ENCODE measurements around the gene GABRG3. TPM values are rescaled to one million over a fixed set of nuclear protein-coding genes. Genes with fewer than 3 reads are reported as not detected.

The GABRG3 gene
- total and polyA plus RNA-seq, 9 of the 15 experiments (the other 6 are each of a cell fraction or from before 2014, with no cell fraction given), result 4.0 to 15.1 (median 11.2) TPM

DNA sequence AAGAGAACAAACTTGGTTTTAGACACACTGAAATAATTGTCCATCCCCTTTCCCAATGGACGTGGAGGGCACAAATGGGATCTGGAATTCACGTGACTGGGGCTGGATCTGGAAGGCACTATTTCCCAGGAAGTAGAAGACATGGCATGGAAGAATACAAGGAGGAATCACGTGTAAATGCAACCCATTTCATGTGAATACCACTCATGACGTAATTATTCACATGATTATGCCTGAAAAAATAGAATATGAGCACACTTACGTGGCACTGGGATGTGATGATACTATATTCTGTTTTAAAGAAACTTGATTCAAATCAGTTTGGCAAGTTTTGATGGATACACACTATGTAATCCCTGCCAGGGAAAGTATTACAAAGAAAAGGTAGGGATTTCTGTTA lies 477.3 kb downstream of the GABRG3 start:
- FAIRE-seq, result no peak
- TF ChIP-seq WHSC1 (IDR thresholded peaks at IDR 0.05; ENCODE audit: low read length), result no peak
- TF ChIP-seq, protein P1, sequence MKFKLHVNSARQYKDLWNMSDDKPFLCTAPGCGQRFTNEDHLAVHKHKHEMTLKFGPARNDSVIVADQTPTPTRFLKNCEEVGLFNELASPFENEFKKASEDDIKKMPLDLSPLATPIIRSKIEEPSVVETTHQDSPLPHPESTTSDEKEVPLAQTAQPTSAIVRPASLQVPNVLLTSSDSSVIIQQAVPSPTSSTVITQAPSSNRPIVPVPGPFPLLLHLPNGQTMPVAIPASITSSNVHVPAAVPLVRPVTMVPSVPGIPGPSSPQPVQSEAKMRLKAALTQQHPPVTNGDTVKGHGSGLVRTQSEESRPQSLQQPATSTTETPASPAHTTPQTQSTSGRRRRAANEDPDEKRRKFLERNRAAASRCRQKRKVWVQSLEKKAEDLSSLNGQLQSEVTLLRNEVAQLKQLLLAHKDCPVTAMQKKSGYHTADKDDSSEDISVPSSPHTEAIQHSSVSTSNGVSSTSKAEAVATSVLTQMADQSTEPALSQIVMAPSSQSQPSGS (CRISPR knock-in tag; IDR thresholded peaks at IDR 0.05), result no peak
- TF ChIP-seq, protein P2, sequence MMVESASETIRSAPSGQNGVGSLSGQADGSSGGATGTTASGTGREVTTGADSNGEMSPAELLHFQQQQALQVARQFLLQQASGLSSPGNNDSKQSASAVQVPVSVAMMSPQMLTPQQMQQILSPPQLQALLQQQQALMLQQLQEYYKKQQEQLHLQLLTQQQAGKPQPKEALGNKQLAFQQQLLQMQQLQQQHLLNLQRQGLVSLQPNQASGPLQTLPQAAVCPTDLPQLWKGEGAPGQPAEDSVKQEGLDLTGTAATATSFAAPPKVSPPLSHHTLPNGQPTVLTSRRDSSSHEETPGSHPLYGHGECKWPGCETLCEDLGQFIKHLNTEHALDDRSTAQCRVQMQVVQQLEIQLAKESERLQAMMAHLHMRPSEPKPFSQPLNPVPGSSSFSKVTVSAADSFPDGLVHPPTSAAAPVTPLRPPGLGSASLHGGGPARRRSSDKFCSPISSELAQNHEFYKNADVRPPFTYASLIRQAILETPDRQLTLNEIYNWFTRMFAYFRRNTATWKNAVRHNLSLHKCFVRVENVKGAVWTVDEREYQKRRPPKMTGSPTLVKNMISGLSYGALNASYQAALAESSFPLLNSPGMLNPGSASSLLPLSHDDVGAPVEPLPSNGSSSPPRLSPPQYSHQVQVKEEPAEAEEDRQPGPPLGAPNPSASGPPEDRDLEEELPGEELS (CRISPR knock-in tag; IDR thresholded peaks at IDR 0.05; ENCODE audit: borderline replicate concordance), result no peak
- TF ChIP-seq, protein P3, sequence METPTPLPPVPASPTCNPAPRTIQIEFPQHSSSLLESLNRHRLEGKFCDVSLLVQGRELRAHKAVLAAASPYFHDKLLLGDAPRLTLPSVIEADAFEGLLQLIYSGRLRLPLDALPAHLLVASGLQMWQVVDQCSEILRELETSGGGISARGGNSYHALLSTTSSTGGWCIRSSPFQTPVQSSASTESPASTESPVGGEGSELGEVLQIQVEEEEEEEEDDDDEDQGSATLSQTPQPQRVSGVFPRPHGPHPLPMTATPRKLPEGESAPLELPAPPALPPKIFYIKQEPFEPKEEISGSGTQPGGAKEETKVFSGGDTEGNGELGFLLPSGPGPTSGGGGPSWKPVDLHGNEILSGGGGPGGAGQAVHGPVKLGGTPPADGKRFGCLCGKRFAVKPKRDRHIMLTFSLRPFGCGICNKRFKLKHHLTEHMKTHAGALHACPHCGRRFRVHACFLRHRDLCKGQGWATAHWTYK (CRISPR knock-in tag; IDR thresholded peaks at IDR 0.05), result no peak
- TF ChIP-seq KHSRP (IDR thresholded peaks at IDR 0.05), result no peak
- no peak for TF ChIP-seq ZNF444 (CRISPR knock-in tag; IDR thresholded peaks at IDR 0.05)
- TF ChIP-seq ILF3 (IDR thresholded peaks at IDR 0.05; ENCODE audit: borderline replicate concordance), result no peak
- Histone ChIP-seq H3K4me3 (no peak overlapping the region), H3K9me1 (ENCODE audit: control insufficient read depth, insufficient read depth, low read length) (no peaks in the 10 kb centered on the region), H3K27ac (ENCODE audit: extremely low read depth, low read depth, low read length) (no peak overlapping the region), H3K9me3 (replicated peaks; ENCODE audit: control insufficient read depth, insufficient read depth, low read depth, low read length) (no peaks in the 10 kb centered on the region), H3K36me3 (ENCODE audit: control insufficient read depth, insufficient read depth, low read length) (no peaks in the 10 kb centered on the region), H3K79me2 (ENCODE audit: control insufficient read depth, insufficient read depth, low read length) (no peaks in the 10 kb centered on the region), H4K20me1 (replicated peaks; ENCODE audit: control insufficient read depth, insufficient read depth, low read length) (no peaks in the 10 kb centered on the region), H2AFZ (ENCODE audit: low read depth, low read length) (no peak overlapping the region), H3K9ac (ENCODE audit: insufficient read depth in 1 of 2, low read depth in 2 of 2, low read length in 2 of 2) (no peak overlapping the region), H3K4me1 (replicated peaks in 1 of 2; ENCODE audit: control insufficient read depth in 2 of 2, insufficient read depth in 2 of 2, low read length in 2 of 2) (no peaks in the 10 kb centered on the region; a peak in 1 of 5 replicates), H3K27me3 (ENCODE audit: control insufficient read depth in 2 of 2, insufficient read depth in 2 of 2, low read length in 2 of 2) (no peaks in the 10 kb centered on the region), H3K4me2 (ENCODE audit: insufficient read depth, low read length) (no peak overlapping the region)
- in situ Hi-C loops (cut with MboI), result no loop called here
- ChIA-PET CTCF (ENCODE audit: low intra/inter-chr PET ratio) (no interaction called here), POLR2A (no interaction called here)
- DNase-seq (ENCODE audit: extremely low read depth in 1 of 4, low spot score in 3 of 4), result no peak
- WGBS (ENCODE audit: insufficient coverage, low coverage, missing lambda C conversion rate), result 60% methylated on average over 5 of the region's 5 CpGs
- ATAC-seq, result no peak
- no TSS peak for BruUV-seq (replicated peaks)
- intact Hi-C loops (cut with micrococcal nuclease), result no loop called here

All from K562 (cell line).